Measurements from ENCODE around the gene TMEM163.

TMEM163 gene

DNA sequence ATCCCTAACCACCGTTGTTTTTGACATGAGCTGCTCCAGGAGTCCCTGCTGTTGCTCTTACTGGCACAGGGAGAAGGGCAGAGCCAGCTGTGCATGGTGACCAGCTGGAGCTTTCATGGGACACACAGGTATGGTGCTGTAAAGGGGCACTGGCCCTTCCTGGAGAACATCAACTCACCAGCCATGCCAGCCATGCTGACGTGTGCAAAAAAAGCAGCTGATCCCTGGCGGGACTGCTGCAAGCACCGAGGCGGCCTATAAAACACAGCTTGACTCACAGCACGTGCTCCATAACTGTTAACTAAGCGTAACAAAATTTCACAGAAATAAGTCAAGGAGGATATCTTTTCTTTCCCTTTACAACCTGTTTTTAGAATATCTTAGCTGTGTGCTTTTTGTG, 165.1 kb downstream of the TMEM163 start:
- H3K4me1 ChIP-seq (ENCODE audit: control insufficient read depth in 1 of 2, insufficient read depth in 1 of 2, low read depth in 1 of 2, low read length in 1 of 2) = no peaks in the 10 kb centered on the region
- TF ChIP-seq, protein P1, sequence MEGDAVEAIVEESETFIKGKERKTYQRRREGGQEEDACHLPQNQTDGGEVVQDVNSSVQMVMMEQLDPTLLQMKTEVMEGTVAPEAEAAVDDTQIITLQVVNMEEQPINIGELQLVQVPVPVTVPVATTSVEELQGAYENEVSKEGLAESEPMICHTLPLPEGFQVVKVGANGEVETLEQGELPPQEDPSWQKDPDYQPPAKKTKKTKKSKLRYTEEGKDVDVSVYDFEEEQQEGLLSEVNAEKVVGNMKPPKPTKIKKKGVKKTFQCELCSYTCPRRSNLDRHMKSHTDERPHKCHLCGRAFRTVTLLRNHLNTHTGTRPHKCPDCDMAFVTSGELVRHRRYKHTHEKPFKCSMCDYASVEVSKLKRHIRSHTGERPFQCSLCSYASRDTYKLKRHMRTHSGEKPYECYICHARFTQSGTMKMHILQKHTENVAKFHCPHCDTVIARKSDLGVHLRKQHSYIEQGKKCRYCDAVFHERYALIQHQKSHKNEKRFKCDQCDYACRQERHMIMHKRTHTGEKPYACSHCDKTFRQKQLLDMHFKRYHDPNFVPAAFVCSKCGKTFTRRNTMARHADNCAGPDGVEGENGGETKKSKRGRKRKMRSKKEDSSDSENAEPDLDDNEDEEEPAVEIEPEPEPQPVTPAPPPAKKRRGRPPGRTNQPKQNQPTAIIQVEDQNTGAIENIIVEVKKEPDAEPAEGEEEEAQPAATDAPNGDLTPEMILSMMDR (IDR thresholded peaks at IDR 0.05) = no peak
- H3K36me3 ChIP-seq = no peaks in the 10 kb centered on the region
- no peak overlapping the region for H3K4me3 ChIP-seq (ENCODE audit: low read depth in 1 of 2, low read length in 1 of 2)
- no peaks in the 10 kb centered on the region for H3K9me3 ChIP-seq
- H3K27ac ChIP-seq = no peak overlapping the region
- H3K27me3 ChIP-seq = no peaks in the 10 kb centered on the region

DNA sequence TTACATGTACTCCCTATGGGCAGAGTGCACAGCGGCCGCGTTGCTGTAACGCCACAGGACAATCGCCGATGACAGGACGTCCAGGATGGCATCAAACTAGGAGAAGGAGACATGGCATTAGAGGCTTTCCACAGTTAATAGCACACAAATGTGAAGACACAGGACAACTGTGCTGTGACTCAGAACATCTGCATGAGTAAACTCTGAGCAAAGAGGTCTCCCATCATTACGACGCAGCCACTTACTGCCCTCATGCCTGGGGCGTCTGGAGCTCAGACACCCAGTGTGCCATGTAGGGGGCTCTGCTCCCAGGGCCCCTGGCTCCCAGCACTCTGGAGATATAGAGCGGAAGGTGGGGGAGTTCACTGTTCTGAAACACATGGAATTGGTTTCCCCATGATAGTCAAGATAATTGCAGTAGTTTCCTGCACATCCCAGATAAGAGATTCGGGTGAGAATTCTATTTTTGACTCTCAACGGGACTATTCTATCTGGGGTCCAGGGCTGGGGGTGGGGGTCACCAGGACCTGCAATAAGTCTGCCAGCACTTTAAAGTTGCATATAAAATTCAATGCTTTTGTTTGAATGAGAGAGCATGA, 168.1 kb downstream of the TMEM163 start:
- Histone ChIP-seq H3K36me3 (no peaks in the 10 kb centered on the region), H3K27me3 (no peaks in the 10 kb centered on the region), H3K9me3 (no peaks in the 10 kb centered on the region), H3K4me1 (ENCODE audit: control insufficient read depth in 1 of 2, insufficient read depth in 1 of 2, low read depth in 1 of 2, low read length in 1 of 2) (no peaks in the 10 kb centered on the region), H3K27ac (no peak overlapping the region), H3K4me3 (ENCODE audit: low read depth in 1 of 2, low read length in 1 of 2) (no peak overlapping the region)
- TF ChIP-seq, protein P1 (IDR thresholded peaks at IDR 0.05) = no peak

DNA sequence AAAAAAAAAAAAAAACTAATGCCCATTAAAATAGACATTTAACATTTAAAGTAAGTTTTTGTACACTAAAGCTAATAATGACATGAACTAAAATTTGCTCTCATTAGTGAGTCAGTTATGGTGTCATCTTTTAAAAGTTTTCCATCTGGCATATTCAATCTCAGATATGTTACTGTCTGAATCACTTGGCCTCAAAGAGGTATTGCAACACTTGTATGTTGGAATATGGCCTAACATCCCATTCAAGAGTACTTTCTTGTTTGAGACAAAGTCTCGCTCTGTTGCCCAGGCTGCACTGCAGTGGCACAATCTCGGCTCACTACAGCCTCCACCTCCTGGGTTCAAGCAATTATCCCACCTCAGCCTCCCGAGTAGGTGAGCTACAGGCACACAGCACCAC, 169.7 kb downstream of the TMEM163 start:
- no peaks in the 10 kb centered on the region for H3K9me3 ChIP-seq
- no peak overlapping the region for H3K27ac ChIP-seq
- no peaks in the 10 kb centered on the region for H3K27me3 ChIP-seq
- TF ChIP-seq, protein P1 (IDR thresholded peaks at IDR 0.05) = no peak
- no peak overlapping the region for H3K4me3 ChIP-seq (ENCODE audit: low read depth in 1 of 2, low read length in 1 of 2)
- no peaks in the 10 kb centered on the region for H3K36me3 ChIP-seq
- no peaks in the 10 kb centered on the region for H3K4me1 ChIP-seq (ENCODE audit: control insufficient read depth in 1 of 2, insufficient read depth in 1 of 2, low read depth in 1 of 2, low read length in 1 of 2)

DNA sequence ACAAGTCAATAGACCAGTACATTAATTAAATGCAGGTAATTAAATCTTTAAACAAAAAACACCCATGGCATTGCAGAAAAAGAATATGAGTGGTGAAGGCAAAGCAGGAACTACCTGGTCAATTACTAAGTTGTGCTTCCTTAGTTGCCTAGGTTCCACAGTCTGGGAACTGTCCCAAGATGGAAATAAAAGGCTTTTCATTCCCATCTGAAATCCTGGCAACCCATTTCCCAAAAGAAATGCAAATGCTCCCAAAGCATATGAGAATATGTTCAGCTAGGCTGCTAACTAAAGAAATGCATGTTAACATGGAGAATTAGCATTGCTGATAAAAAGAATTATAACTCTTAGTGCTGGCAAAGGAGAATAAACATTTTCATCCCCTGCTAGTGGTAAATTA, 177.8 kb downstream of the TMEM163 start:
- Histone ChIP-seq H3K4me3 (ENCODE audit: low read depth in 1 of 2, low read length in 1 of 2) (no peak overlapping the region), H3K36me3 (no peaks in the 10 kb centered on the region), H3K4me1 (ENCODE audit: control insufficient read depth in 1 of 2, insufficient read depth in 1 of 2, low read depth in 1 of 2, low read length in 1 of 2) (no peaks in the 10 kb centered on the region), H3K27me3 (no peaks in the 10 kb centered on the region), H3K9me3 (no peaks in the 10 kb centered on the region), H3K27ac (no peak overlapping the region)
- TF ChIP-seq, protein P1 (IDR thresholded peaks at IDR 0.05) = no peak

DNA sequence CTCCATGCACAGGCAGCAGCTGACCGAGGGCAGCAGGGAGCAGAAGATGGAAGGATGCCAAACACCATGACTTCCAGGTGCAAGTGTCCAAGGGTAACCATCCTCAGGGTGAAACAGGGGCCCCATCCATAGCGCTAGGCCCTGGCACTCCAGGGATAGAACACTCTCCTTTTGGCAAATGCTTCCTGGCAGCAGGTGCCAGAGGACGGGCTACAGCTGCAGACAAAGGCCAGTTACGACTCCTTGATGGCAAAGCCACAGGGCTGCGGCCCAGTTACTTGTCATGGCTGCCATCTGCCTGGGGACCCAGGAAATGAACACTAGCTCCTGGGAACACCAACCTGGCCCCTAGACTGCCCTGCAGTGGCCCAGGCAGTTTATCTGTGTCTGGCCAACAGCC, 178.8 kb downstream of the TMEM163 start:
- H3K27ac ChIP-seq = no peak overlapping the region
- TF ChIP-seq, protein P1 (IDR thresholded peaks at IDR 0.05) = no peak
- H3K36me3 ChIP-seq = no peaks in the 10 kb centered on the region
- no peaks in the 10 kb centered on the region for H3K27me3 ChIP-seq
- no peaks in the 10 kb centered on the region for H3K4me1 ChIP-seq (ENCODE audit: control insufficient read depth in 1 of 2, insufficient read depth in 1 of 2, low read depth in 1 of 2, low read length in 1 of 2)
- H3K4me3 ChIP-seq (ENCODE audit: low read depth in 1 of 2, low read length in 1 of 2) = no peak overlapping the region
- H3K9me3 ChIP-seq = no peaks in the 10 kb centered on the region

DNA sequence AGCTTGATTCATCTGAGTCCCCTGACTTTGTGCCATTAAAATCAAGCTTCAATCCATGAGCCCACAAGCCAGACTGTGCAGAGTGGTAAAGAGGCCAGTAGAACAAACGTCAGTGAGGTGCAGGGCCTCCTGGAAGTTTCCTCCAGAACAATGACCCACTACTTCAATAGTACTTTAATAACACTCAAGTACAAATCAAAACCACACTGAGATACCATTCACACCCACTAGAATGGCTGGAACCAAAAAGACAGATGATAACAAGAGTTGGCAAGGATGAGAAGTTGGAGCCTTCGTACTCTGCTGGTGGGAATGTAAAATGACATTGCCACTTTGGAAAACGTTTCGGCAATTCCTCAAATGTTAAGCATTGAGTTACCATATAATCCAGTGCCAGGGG, 181.1 kb downstream of the TMEM163 start:
- Histone ChIP-seq H3K27me3 (no peaks in the 10 kb centered on the region), H3K9me3 (no peaks in the 10 kb centered on the region), H3K27ac (no peak overlapping the region), H3K4me1 (ENCODE audit: control insufficient read depth in 1 of 2, insufficient read depth in 1 of 2, low read depth in 1 of 2, low read length in 1 of 2) (no peaks in the 10 kb centered on the region), H3K4me3 (ENCODE audit: low read depth in 1 of 2, low read length in 1 of 2) (no peak overlapping the region), H3K36me3 (no peaks in the 10 kb centered on the region)
- TF ChIP-seq, protein P1 (IDR thresholded peaks at IDR 0.05) = no peak
